ENCODE results near the gene PGF.

Gene PGF

DNA sequence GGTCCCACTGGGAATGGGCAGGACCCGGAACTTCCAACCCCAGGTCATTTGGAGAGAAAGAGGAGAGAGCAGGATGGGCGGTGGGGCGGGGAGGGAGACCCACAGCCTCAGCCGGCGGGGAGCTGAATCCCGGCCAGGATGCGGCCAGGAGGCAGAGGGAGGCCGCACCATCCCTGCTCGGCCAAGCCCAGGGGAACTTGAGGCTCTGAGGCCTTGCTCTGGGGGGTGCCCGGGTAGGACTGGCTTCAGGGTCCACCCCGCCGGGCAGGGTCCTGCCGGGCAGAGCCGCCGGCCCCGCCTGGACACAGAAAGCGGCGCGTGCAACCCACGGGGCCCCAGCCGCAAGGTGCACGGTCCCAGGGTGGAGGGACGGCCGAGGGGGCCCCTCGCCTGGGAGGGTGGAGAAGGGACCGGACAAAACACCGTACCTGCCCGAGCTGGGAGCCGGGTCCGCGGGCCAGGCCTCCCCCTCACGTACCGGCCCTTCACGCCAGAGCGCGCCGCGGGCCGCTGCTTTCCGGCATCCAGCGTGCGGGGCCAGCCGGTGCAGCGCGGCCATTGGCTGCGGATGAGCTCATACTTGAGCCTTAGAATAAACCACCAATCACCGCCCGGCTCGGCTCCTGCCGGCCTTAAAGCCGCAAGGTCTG lies 32.5 kb downstream of the PGF start, which contains the start of gene RPS6KL1:
Gene RPS6KL1, minus strand, starts transcription at position 509 of the 650 bp plus-strand sequence. CDS start 1,719 bp downstream, outside the sequence.
- peak within 1 kb of the TSS; percentile 66 to 82 for H3K27ac ChIP-seq
- TF ChIP-seq, protein P1, sequence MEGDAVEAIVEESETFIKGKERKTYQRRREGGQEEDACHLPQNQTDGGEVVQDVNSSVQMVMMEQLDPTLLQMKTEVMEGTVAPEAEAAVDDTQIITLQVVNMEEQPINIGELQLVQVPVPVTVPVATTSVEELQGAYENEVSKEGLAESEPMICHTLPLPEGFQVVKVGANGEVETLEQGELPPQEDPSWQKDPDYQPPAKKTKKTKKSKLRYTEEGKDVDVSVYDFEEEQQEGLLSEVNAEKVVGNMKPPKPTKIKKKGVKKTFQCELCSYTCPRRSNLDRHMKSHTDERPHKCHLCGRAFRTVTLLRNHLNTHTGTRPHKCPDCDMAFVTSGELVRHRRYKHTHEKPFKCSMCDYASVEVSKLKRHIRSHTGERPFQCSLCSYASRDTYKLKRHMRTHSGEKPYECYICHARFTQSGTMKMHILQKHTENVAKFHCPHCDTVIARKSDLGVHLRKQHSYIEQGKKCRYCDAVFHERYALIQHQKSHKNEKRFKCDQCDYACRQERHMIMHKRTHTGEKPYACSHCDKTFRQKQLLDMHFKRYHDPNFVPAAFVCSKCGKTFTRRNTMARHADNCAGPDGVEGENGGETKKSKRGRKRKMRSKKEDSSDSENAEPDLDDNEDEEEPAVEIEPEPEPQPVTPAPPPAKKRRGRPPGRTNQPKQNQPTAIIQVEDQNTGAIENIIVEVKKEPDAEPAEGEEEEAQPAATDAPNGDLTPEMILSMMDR (IDR thresholded peaks at IDR 0.05) = no peak
- DNase-seq (ENCODE audit: low spot score) = peak; percentile 88
- peak within 1 kb of the TSS; percentile 75 for H3K4me3 ChIP-seq

DNA sequence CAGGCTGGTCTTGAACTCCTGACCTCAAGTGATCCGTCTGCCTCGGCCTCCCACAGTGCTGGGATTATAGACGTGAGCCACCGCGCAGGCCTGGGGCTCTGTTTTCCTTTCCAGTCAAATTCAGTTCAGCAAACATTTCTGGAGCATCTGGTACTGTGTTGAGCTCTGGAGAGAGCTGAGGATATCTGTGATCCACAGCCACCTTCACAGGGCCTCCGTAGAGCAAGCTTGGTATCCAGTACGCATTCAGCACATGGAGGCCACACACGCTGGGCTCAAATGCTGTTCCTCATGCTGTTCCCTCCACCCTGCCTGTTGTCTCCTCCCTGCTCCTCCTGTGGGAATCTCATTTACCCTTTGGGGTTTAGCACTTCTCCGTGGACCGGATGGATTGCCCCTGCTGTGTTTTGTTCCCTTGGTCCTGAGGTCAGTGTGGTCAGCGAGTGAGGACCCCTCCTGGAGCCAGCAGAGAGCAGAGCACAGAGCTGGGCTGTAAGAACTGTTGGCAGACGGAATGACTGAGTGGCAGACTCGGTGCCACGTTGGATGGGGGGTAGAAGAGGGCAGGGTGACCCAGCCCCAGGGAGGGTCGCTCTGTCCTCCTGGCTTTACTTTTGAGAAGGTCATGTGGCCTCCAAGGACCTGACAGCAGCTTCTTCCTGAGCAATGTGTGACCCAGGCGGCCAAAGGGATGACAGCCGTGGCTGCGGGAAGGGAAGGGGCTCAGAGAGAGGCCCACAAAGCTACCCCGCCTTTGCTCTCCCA lies 33.2 kb downstream of the PGF start:
- peak overlapping the region; percentile 66 to 82 for H3K27ac ChIP-seq
- peak overlapping the region; percentile 75 for H3K4me3 ChIP-seq
- peak; percentile 64 for DNase-seq (ENCODE audit: low spot score)
- TF ChIP-seq, protein P1 (IDR thresholded peaks at IDR 0.05) = no peak

DNA sequence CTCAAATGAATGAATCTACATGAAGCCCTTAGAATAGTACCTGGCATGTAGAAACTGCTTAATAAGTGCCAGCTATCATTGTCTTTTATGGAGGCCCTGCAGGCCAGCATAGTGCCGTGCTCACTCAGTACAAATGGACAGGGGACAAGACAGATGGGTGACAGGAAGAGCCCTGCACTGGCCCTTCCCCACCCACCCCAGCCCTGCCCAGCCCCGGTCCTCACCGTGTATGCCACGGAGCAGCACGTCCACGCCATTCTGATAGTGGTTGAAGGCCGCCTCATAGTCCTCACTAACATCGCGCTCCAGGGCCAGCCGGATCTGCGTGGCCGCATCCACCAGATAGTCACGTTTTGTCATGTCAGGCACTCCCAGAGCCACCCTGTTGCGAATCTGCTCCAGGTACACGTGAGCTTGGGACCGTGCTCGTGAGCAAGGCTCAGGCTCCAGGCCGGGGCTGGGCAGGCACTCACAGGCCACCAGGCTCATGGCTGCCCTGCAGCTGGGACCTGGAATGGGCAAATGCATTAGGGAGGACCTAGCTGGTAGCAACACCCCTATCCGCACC lies 34.3 kb downstream of the PGF start:
- no peak overlapping the region for H3K27ac ChIP-seq
- TF ChIP-seq, protein P1 (IDR thresholded peaks at IDR 0.05) = no peak
- DNase-seq (ENCODE audit: low spot score) = no peak
- no peak overlapping the region for H3K4me3 ChIP-seq

DNA sequence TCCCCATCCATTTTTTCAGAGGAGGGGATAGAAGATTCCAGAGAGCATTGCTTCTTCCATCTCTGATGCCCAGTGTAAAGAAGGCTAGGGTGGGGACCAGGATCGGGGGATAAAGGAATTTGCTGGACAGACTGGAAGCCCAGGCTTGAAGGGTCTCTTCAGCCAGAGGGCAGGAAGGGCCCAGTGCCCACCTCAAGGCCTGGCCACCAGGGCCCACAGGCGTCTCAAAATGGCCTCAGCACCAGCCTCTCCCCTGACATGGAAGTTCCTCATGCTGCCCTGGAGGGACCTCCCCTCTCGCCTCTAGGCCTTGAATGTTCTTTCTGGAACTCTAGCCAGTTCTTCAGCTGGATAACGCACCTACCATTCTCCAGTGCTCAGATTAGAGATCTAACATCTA lies 35.1 kb downstream of the PGF start:
- Histone ChIP-seq H3K4me3 (no peak overlapping the region), H3K27ac (no peak overlapping the region)
- TF ChIP-seq, protein P1 (IDR thresholded peaks at IDR 0.05) = no peak
- no peak for DNase-seq (ENCODE audit: low spot score)

DNA sequence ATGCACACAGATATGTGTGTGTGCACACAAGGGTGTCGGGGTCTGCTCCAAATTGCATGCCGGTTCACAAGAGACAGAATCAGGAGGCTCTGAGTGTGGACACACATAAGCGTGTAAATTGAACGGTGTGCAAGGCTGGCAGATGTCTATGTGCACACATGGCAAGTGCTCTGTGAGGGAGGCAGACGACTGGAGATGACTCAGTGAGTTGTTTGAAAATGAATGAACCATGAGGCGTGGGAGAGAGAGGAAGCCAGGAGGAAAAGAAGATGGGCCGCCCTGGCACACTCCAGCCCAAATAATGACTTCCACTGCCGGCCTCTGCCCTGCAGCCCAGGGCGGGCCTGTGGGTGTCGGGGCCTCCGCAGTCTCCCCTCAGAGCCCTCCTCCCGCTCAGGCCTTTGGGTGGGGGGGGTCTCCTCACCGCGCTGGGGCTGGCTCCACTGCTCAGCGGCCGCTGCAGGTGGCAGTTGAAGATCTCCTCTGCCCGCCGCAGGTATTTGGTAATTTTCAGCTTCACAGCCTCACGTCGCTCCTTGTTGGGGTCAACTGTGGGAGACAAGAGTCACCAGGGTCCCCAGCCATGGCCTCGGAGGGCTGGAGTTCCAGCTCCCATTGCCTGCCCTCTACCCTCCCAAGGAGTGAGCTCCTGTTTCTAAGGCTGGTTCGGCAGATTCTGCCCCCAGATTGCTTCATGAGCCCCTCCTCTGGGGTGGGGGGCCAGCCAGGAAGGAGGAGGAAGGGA lies 35.8 kb downstream of the PGF start:
- TF ChIP-seq, protein P1 (IDR thresholded peaks at IDR 0.05) = no peak
- H3K4me3 ChIP-seq = no peak overlapping the region
- DNase-seq (ENCODE audit: low spot score) = no peak
- no peak overlapping the region for H3K27ac ChIP-seq

DNA sequence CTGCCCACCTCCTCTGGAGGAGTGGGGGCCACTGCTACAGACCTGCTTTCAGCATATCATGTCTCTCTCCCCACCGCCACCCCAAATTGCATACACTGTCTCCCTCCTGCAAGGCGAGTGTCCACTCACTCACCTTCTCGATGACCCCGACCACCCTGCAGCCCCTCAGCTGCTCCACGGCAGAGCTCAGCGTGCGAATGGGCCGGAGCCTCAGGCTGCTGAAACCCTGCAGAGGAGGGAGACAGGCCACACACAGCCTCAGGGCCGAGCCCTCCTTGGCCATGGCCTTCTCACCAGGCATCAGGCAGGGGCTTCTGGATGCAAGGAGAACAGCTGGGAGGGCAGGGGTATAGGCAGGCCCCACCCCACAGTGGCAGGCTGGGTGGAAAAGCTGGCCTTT lies 37.0 kb downstream of the PGF start:
- DNase-seq (ENCODE audit: low spot score) = no peak
- Histone ChIP-seq H3K27ac (peak overlapping the region; percentile 44 to 58), H3K4me3 (no peak overlapping the region)
- TF ChIP-seq, protein P1 (IDR thresholded peaks at IDR 0.05) = no peak

Data from coronary artery (tissue), 2 donors.